GM19467 (cell line): Measurements from ENCODE around the gene GANAB.

Experiments used
- ATAC-seq: cut with Tn5 transposase; IDR thresholded peaks from one replicate; pipeline ENCODE4 v1.9.1; 2021; ENCODE audit warnings: mild to moderate bottlenecking, moderate library complexity; ENCODE audit not compliant: unreplicated experiment

GANAB gene

GRCh38 chr11:62575156-62575555 lies 71.3 kb downstream of the GANAB start:
- ATAC-seq = no peak
